ENCODE data around the gene NXPE4.

NXPE4 gene

DNA sequence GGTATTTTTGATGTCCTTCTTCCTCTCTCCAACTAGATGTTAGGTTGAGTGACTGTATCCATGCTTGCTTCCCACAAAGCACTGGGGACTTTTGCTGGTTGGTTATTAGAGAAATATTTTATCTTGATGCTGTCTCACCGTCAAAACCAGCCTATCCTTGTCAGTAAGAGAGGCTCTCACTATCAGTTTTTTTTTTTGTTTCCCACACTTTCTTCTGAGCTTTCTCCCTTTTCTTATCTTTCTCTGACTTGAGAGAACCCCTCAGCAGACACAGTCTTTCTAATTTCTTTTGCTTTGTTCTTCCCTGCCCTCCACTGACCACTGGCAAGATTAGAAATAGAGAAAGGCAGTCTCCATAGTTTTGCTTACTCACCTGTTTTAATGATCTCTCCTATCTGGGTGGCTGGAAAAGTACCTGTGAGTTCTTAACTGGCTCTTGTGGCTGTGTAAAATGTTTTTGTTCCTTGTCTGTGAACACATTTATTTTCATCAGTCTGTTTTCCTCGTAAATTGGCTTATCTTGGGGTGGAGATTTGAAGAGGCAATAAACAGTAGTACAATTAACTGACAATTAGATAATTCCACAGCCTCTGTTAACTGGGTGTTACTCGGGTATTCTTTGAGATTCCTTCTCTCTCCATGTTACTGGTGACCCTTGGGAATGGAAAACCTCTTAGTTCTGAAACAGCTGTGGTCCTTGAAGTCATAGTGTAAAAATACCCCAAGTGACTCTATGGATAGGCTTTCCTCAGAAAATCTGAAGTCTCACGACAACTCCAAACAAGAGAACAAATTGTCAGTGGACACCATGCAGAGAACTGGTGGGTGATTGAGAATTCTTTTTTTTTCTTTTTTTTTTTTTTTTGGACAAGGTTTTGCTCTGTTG, 35.9 kb downstream of the NXPE4 start, which contains the start of gene NXPE1:
Gene NXPE1 (minus strand): TSS at position 457 of the 886 bp plus-strand sequence. CDS start 8,680 bp downstream, outside the sequence.
- no peak for DNase-seq (ENCODE audit: low spot score)

- no peak for DNase-seq (ENCODE audit: low spot score)
Observed at GRCh38 chr11:114556135-114556534, 39.5 kb downstream of the NXPE4 start.

DNA sequence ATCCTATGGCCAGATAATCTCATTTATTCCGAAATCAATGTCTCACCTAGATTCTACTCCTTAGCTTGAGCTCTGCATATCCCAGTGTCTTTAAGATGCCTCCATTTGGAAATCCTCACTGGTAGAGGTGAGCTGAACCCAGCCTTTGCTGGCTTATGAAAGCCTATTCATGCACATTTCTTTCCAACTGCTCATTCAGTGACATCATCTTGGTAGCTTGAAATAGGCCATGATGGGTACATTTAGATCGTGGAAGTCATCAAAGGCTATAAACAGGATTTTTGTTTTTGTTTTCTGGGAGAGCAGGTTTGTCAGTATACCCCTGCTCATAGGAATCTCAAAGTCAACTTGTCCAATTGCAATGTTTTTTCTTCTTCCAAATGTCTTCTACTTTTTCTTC, 41.9 kb downstream of the NXPE4 start:
- no peak for DNase-seq (ENCODE audit: low spot score)

DNA sequence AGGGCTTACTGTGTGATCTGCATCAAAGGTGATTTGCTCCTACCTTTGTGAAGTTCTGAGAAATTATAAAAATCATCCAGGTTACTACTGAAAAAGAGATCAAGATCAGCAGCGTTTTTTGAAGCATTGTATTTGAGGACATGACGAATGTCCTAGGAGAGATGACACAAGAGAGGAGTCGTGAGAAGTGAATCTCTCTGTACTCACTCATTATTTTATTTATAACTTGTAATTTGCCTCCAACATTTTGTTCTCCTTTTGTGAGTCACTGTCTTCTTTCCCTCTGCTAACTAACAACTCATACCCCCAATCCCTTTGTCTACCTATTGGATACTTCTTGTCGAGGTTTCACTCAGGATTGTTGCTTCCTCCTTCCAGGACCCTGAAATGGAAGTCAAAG, 44.5 kb downstream of the NXPE4 start:
- DNase-seq (ENCODE audit: low spot score), result no peak

DNA sequence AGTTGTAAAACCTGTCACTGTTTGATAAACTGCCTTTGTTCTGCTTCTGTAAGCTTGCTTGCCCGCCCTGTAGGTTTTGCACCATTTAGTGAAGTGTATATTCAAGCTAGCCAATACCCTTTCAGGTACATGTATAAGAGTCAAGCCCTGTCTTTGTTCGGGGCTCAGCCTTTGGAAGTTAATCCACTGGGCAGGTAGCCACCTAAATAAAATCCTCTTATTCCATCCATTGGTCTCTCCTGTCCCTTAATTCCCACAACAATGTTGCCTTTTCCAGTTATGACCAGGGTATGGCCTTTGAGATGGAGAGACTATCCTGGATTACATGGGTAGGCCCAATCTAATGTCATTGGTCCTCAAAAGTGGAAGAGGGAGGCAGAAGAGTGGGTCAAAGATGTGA, 69.9 kb downstream of the NXPE4 start:
- no peak for DNase-seq (ENCODE audit: low spot score)

- DNase-seq (ENCODE audit: low spot score), result no peak
Observed at GRCh38 chr11:114524122-114524521, 71.5 kb downstream of the NXPE4 start.

DNA sequence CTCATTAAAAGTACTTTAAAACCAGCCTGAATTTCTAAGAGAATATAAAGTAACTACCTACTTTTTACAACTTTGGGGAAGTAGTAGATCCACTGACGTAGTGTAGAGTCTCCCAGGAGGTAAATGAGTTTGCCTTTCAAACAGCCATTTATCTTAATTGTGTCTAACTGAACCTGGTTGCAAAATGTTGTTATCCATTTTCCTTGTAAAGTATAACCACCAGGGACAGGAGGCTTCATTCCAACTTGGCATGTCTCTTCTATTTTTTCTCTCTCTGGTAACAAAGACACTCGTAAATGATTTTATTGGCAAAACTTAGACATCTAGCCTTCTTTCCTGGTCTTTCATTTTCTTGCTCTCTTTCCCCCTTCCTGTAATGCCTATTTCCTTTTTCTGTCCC, 72.8 kb downstream of the NXPE4 start:
- DNase-seq (ENCODE audit: low spot score), result no peak
